ENCODE results near the gene KPNA2. TPM values are rescaled to one million over a fixed set of nuclear protein-coding genes. Genes with fewer than 3 reads are reported as not detected.
A peak's percentile ranks its signal among the peaks of the same experiment; 100 is the strongest.

KPNA2 gene
- total and polyA plus RNA-seq, 2 of the 13 experiments (the other 11 are each of a cell fraction or from before 2014, with no cell fraction given) = 111 to 305 TPM

GRCh38 chr17:68029512-68030215, 5.9 kb upstream of the KPNA2 start (continued):
- TF ChIP-seq SRF (IDR thresholded peaks at IDR 0.05; ENCODE audit: low read depth, low read length) (no peak), PLSCR1 (CRISPR knock-in tag; IDR thresholded peaks at IDR 0.05; ENCODE audit: borderline replicate concordance) (no peak), ZNF781 (CRISPR knock-in tag; IDR thresholded peaks at IDR 0.05; ENCODE audit: borderline replicate concordance, not compliant biosample characterization) (peak; percentile 84), ZNF513 (CRISPR knock-in tag; conservative IDR thresholded peaks at IDR 0.05) (no peak), EP300 (IDR thresholded peaks at IDR 0.05; ENCODE audit: low read depth in 2 of 2, low read length in 2 of 2) (peak in 1 of 2 experiments; percentile 64; a peak in 2 of 4 replicates), EP300 (CRISPR knock-in tag; IDR thresholded peaks at IDR 0.05; ENCODE audit: borderline replicate concordance) (peak; percentile 64), THAP8 (CRISPR knock-in tag; IDR thresholded peaks at IDR 0.05; ENCODE audit: borderline replicate concordance) (no peak), GZF1 (CRISPR knock-in tag; IDR thresholded peaks at IDR 0.05) (no peak), AKNA (CRISPR knock-in tag; IDR thresholded peaks at IDR 0.05; ENCODE audit: borderline replicate concordance) (no peak), SETDB1 (CRISPR knock-in tag; IDR thresholded peaks at IDR 0.05; ENCODE audit: borderline replicate concordance) (no peak), RELA (CRISPR knock-in tag; IDR thresholded peaks at IDR 0.05) (no peak), TRAFD1 (CRISPR knock-in tag; IDR thresholded peaks at IDR 0.05; ENCODE audit: borderline replicate concordance) (no peak), PLRG1 (conservative IDR thresholded peaks at IDR 0.05) (no peak), HBP1 (CRISPR knock-in tag; IDR thresholded peaks at IDR 0.05; ENCODE audit: low read depth) (peak; percentile 67; the same call in 1 of the 2 replicates), KMT2B (CRISPR knock-in tag; IDR thresholded peaks at IDR 0.05) (0 out of 2 replicates have a peak, but pooled peaks have one; percentile 48)

Measured in HepG2 (cell line).